ENCODE data around the gene ABCD2.
"Not testable (repeated sequence)": the region's sequence is repeated elsewhere in the genome, so short reads cannot be mapped to it uniquely, and the experiment has no call there.

The ABCD2 gene

GRCh38 chr12:39532448-39532847, 87.2 kb downstream of the ABCD2 start:
- DNase-seq: no peak

- no peak for DNase-seq
These were observed 92.6 kb downstream of the ABCD2 start for GRCh38 chr12:39526974-39527373.

GRCh38 chr12:39522167-39522566, 97.4 kb downstream of the ABCD2 start:
- DNase-seq: not testable (repeated sequence)

GRCh38 chr12:39510001-39510400, 109.6 kb downstream of the ABCD2 start:
- DNase-seq: no peak

- DNase-seq: no peak
These were observed 114.0 kb downstream of the ABCD2 start for GRCh38 chr12:39505554-39505953.

- DNase-seq: no peak
These were observed 114.6 kb downstream of the ABCD2 start for GRCh38 chr12:39505023-39505422.

GRCh38 chr12:39503439-39503838, 116.2 kb downstream of the ABCD2 start:
- no peak for DNase-seq

- DNase-seq: no peak
These were observed 116.9 kb downstream of the ABCD2 start for GRCh38 chr12:39502726-39503125.

Measured in CD4-positive, alpha-beta T cell treated with Interleukin-4 for 4 hours (primary cell).